Central memory CD8-positive, alpha-beta T cell (primary cell): ENCODE results near the gene CRYGC.
"Not testable (repeated sequence)": the region's sequence is repeated elsewhere in the genome, so short reads cannot be mapped to it uniquely, and the experiment has no call there.

Experiments used
- ATAC-seq: fragments of 150-1000 bp; cut with Tn5 transposase; replicated peaks from 2 replicates; pipeline ENCODE4 v1.10.0; 2022; ENCODE audit warnings: mild to moderate bottlenecking, moderate FRiP score, moderate number of reproducible peaks; ENCODE audit not compliant: poor library complexity, severe bottlenecking; ENCODE audit errors: extremely low read depth
- DNase-seq, 2 donors: peaks; one replicate each; pipeline ENCODE4 v3.0.0; 2021; ENCODE audit warnings: low spot score in 2 of 2
- H3K27ac Mint-ChIP-seq: one replicate; pipeline ENCODE4 v1.8.0; 2022; ENCODE audit warnings: low read depth, mild to moderate bottlenecking, moderate library complexity, mixed read lengths
- H3K27me3 Mint-ChIP-seq: one replicate; pipeline ENCODE4 v1.8.0; 2022; ENCODE audit warnings: mixed read lengths
- H3K36me3 Mint-ChIP-seq: one replicate; pipeline ENCODE4 v1.8.0; 2022; ENCODE audit warnings: mild to moderate bottlenecking, moderate library complexity, mixed read lengths; ENCODE audit not compliant: insufficient read depth
- H3K4me1 Mint-ChIP-seq: one replicate; pipeline ENCODE4 v1.8.0; 2022; ENCODE audit warnings: mixed read lengths
- H3K4me3 Mint-ChIP-seq: one replicate; pipeline ENCODE4 v1.8.0; 2022; ENCODE audit warnings: mild to moderate bottlenecking, moderate library complexity, mixed read lengths
- H3K9me3 Mint-ChIP-seq: one replicate; pipeline ENCODE4 v1.8.0; 2022; ENCODE audit warnings: mixed read lengths

CRYGC gene

GRCh38 chr2:208148803-208149202 lies 19.2 kb upstream of the CRYGC start:
- Mint-ChIP-seq H3K36me3 (peaks cover 2% of the 10 kb centered on the region), H3K27ac (no peak overlapping the region), H3K4me3 (no peak overlapping the region), H3K4me1 (no peaks in the 10 kb centered on the region), H3K27me3 (peaks cover 10% of the 10 kb centered on the region), H3K9me3 (no peaks in the 10 kb centered on the region)
- no peak for DNase-seq
- ATAC-seq: no peak

- no peaks in the 10 kb centered on the region for H3K4me1 Mint-ChIP-seq
- ATAC-seq: no peak
- no peak overlapping the region for H3K4me3 Mint-ChIP-seq
- no peak for DNase-seq
- peaks cover 10% of the 10 kb centered on the region for H3K27me3 Mint-ChIP-seq
- H3K27ac Mint-ChIP-seq: no peak overlapping the region
- no peaks in the 10 kb centered on the region for H3K9me3 Mint-ChIP-seq
- peaks cover 2% of the 10 kb centered on the region for H3K36me3 Mint-ChIP-seq
These were observed 18.1 kb upstream of the CRYGC start for GRCh38 chr2:208147759-208148158.

GRCh38 chr2:208147008-208147407 lies 17.4 kb upstream of the CRYGC start:
- Mint-ChIP-seq H3K9me3 (no peaks in the 10 kb centered on the region), H3K4me3 (no peak overlapping the region), H3K36me3 (peaks cover 2% of the 10 kb centered on the region), H3K27me3 (peaks cover 10% of the 10 kb centered on the region), H3K27ac (no peak overlapping the region), H3K4me1 (no peaks in the 10 kb centered on the region)
- ATAC-seq: no peak
- no peak for DNase-seq

GRCh38 chr2:208146006-208146405 lies 16.4 kb upstream of the CRYGC start, which contains the start of gene CRYGB:
Gene CRYGB, minus strand, starts transcription at chr2:208146158. Its CDS starts 38 bp downstream, at chr2:208146120.
- peaks cover 10% of the 10 kb centered on the region for H3K27me3 Mint-ChIP-seq
- no peaks in the 10 kb centered on the region for H3K4me1 Mint-ChIP-seq
- ATAC-seq (no peak), DNase-seq (no peak)
- H3K9me3 Mint-ChIP-seq: no peaks in the 10 kb centered on the region
- no peak within 1 kb of the TSS for H3K27ac Mint-ChIP-seq
- no peak within 1 kb of the TSS for H3K4me3 Mint-ChIP-seq
- H3K36me3 Mint-ChIP-seq: peaks cover 2% of the 10 kb centered on the region

- Mint-ChIP-seq H3K27me3 (no peaks in the 10 kb centered on the region), H3K27ac (no peak overlapping the region), H3K4me1 (no peaks in the 10 kb centered on the region), H3K4me3 (no peak overlapping the region), H3K36me3 (no peaks in the 10 kb centered on the region), H3K9me3 (no peaks in the 10 kb centered on the region)
- DNase-seq (no peak), ATAC-seq (no peak)
These were observed 13.5 kb upstream of the CRYGC start for GRCh38 chr2:208142925-208143799.

GRCh38 chr2:208142240-208142924 lies 12.8 kb upstream of the CRYGC start:
- Mint-ChIP-seq H3K27ac (no peak overlapping the region), H3K36me3 (no peaks in the 10 kb centered on the region), H3K4me3 (no peak overlapping the region), H3K27me3 (no peaks in the 10 kb centered on the region), H3K4me1 (no peaks in the 10 kb centered on the region), H3K9me3 (no peaks in the 10 kb centered on the region)
- no peak for ATAC-seq
- no peak for DNase-seq

- Mint-ChIP-seq H3K9me3 (no peaks in the 10 kb centered on the region), H3K27ac (no peak overlapping the region), H3K4me1 (peaks cover 6% of the 10 kb centered on the region), H3K4me3 (no peak overlapping the region), H3K36me3 (no peaks in the 10 kb centered on the region), H3K27me3 (no peaks in the 10 kb centered on the region)
- DNase-seq: no peak
- no peak for ATAC-seq
These were observed 9.8 kb upstream of the CRYGC start for GRCh38 chr2:208139447-208139846.

GRCh38 chr2:208138334-208138733 lies 8.7 kb upstream of the CRYGC start:
- not testable (repeated sequence) for H3K27ac Mint-ChIP-seq, H3K27me3 Mint-ChIP-seq, H3K9me3 Mint-ChIP-seq, H3K4me1 Mint-ChIP-seq, ATAC-seq, H3K36me3 Mint-ChIP-seq, DNase-seq, H3K4me3 Mint-ChIP-seq

GRCh38 chr2:208136716-208137094 lies 7.1 kb upstream of the CRYGC start:
- DNase-seq (no peak), ATAC-seq (no peak)
- Mint-ChIP-seq H3K4me1 (peaks cover 6% of the 10 kb centered on the region), H3K4me3 (no peak overlapping the region), H3K27ac (no peak overlapping the region), H3K36me3 (no peaks in the 10 kb centered on the region), H3K27me3 (peaks cover 8% of the 10 kb centered on the region), H3K9me3 (no peaks in the 10 kb centered on the region)

- no peak for ATAC-seq
- H3K27ac Mint-ChIP-seq: no peak overlapping the region
- no peak for DNase-seq
- peaks cover 8% of the 10 kb centered on the region for H3K27me3 Mint-ChIP-seq
- H3K4me3 Mint-ChIP-seq: no peak overlapping the region
- no peaks in the 10 kb centered on the region for H3K9me3 Mint-ChIP-seq
- H3K36me3 Mint-ChIP-seq: no peaks in the 10 kb centered on the region
- H3K4me1 Mint-ChIP-seq: peaks cover 6% of the 10 kb centered on the region
These were observed 6.4 kb upstream of the CRYGC start for GRCh38 chr2:208135794-208136715.

GRCh38 chr2:208134928-208135586 lies 5.4 kb upstream of the CRYGC start:
- H3K9me3 Mint-ChIP-seq: no peaks in the 10 kb centered on the region
- no peak for ATAC-seq
- no peaks in the 10 kb centered on the region for H3K36me3 Mint-ChIP-seq
- DNase-seq: no peak
- peaks cover 6% of the 10 kb centered on the region for H3K4me1 Mint-ChIP-seq
- no peak overlapping the region for H3K27ac Mint-ChIP-seq
- H3K4me3 Mint-ChIP-seq: no peak overlapping the region
- peaks cover 8% of the 10 kb centered on the region for H3K27me3 Mint-ChIP-seq

GRCh38 chr2:208130712-208131110 lies 1.1 kb upstream of the CRYGC start:
- H3K4me1 Mint-ChIP-seq: peaks cover 6% of the 10 kb centered on the region
- no peaks in the 10 kb centered on the region for H3K36me3 Mint-ChIP-seq
- no peaks in the 10 kb centered on the region for H3K9me3 Mint-ChIP-seq
- peaks cover 13% of the 10 kb centered on the region for H3K27me3 Mint-ChIP-seq
- H3K4me3 Mint-ChIP-seq: no peak overlapping the region
- ATAC-seq (no peak), DNase-seq (no peak)
- H3K27ac Mint-ChIP-seq: no peak overlapping the region
